Transverse colon (tissue), 4 donors: ENCODE results near the gene CAPN11. TPM values are rescaled to one million over a fixed set of nuclear protein-coding genes. Genes with fewer than 3 reads are reported as not detected.

Source experiments
- DNase-seq: peaks from one replicate; pipeline ENCODE4 v3.0.0-alpha.2; 2019
- H3K27ac ChIP-seq, 4 donors: fragments of 200-600 bp; sonication (generic); 2 replicates each; pipeline ENCODE4 v1.5.1; 2016 to 2018; ENCODE audit warnings: inconsistent platforms in 4 of 4
- H3K27me3 ChIP-seq: fragments of 200-600 bp; sonication (generic); 2 replicates; pipeline ENCODE4 v1.5.1; 2017; ENCODE audit warnings: inconsistent platforms
- H3K36me3 ChIP-seq, 4 donors: fragments of 200-600 bp; sonication (generic); 2 replicates each; pipeline ENCODE4 v1.5.1; 2017 to 2019; ENCODE audit warnings: inconsistent platforms in 4 of 4
- H3K4me1 ChIP-seq, 4 donors: fragments of 200-600 bp; sonication (generic); 2 replicates each; pipeline ENCODE4 v1.5.1; 2017 to 2020; ENCODE audit warnings: inconsistent platforms in 4 of 4
- H3K4me3 ChIP-seq, 4 donors: fragments of 200-600 bp; sonication (generic); 1 replicate in 1 of 4; 2 replicates in 3 of 4; pipeline versions ENCODE4 v1.5.1 to v1.6.1; 2017 to 2019; ENCODE audit warnings: inconsistent platforms in 4 of 4
- H3K9me3 ChIP-seq, 2 donors: fragments of 200-600 bp; sonication (generic); 2 replicates each; pipeline ENCODE4 v1.5.1; 2017 to 2019; ENCODE audit warnings: inconsistent platforms in 2 of 2
- CTCF ChIP-seq, 5 experiments: fragments of 200-600 bp in 3 of 5; fragments of 450-650 bp in 2 of 5; sonication (generic) in 3 of 5; IDR thresholded peaks; 1 replicate in 2 of 5; 2 replicates in 3 of 5; pipeline ENCODE4 v1.5.1; 2016 to 2017; ENCODE audit warnings: antibody characterized with exemption in 5 of 5, inconsistent platforms in 3 of 5, mild to moderate bottlenecking in 2 of 5, moderate library complexity in 1 of 5
- EP300 ChIP-seq: sonication (generic); formaldehyde crosslinking; IDR thresholded peaks from one replicate; pipeline ENCODE4 v1.6.1; 2017; ENCODE audit warnings: antibody characterized with exemption, low read depth
- POLR2A ChIP-seq: fragments of 450-650 bp; IDR thresholded peaks from one replicate; pipeline ENCODE4 v1.6.1; 2016; ENCODE audit warnings: antibody characterized with exemption, mild to moderate bottlenecking, moderate library complexity
- POLR2AphosphoS5 ChIP-seq, 3 donors: sonication (generic); formaldehyde crosslinking; IDR thresholded peaks; one replicate each; pipeline ENCODE4 v1.6.1; 2016; ENCODE audit warnings: antibody characterized with exemption in 3 of 3
- WGBS, 2 donors: methylation state at CpG; one replicate each; pipeline ENCODE4 v1.1.5; 2018; ENCODE audit warnings: low coverage in 1 of 2; 5-methylcytosine and 5-hydroxymethylcytosine counted together
- in situ Hi-C, 4 donors: fragments of 200-750 bp; cut with MboI; loops; one replicate each; pipeline versions ENCODE4 v1.15.0 to v1.15.1; 2017; ENCODE audit warnings: low sequenced_read_pairs in 3 of 4, low pct_ligation_motif_present in 1 of 4, low pct_unique_long_range_greater_than_20kb in 1 of 4
- intact Hi-C: fragments of 100-400 bp; cut with DNase I; formaldehyde crosslinking; loops from one replicate; pipeline ENCODE4 v1.15.1; 2023; ENCODE audit warnings: low total_unique reads
- total RNA-seq, 4 donors: library from RNA; depleted of rRNA; stranded (reverse); fragments of >200 nt; gene quantifications; one replicate each; pipeline ENCODE4 v1.1.0, GENCODE V29; 2016

CAPN11 gene
- total RNA-seq, 4 donors from 2014 or later: 1.6 to 19.8 (median 4.9) TPM; not detected in 1

GRCh38 chr6:44128020-44128917 lies 30.4 kb upstream of the CAPN11 start:
- Histone ChIP-seq H3K4me3 (peak overlapping the region; percentile 54 to 98 (median 92)), H3K27me3 (no peaks in the 10 kb centered on the region), H3K4me1 (peaks cover 24 to 63% (median 57%) of the 10 kb centered on the region in 4 donors), H3K36me3 (no peaks in the 10 kb centered on the region), H3K9me3 (no peaks in the 10 kb centered on the region), H3K27ac (peak overlapping the region; percentile 92 to 98 (median 95))
- in situ Hi-C loops: no loop called here
- TF ChIP-seq POLR2AphosphoS5 (IDR thresholded peaks at IDR 0.05): no peak
- TF ChIP-seq CTCF (IDR thresholded peaks at IDR 0.05): peak in 4 of 5 experiments; percentile 28 to 64 (median 44)
- TF ChIP-seq EP300: no peak
- WGBS, 2 donors: 7% methylated on average over 41 of the region's 49 CpGs; no CpG with 5 or more reads in 1 of the 2 donors
- DNase-seq: peak; percentile 57
- intact Hi-C loops: no loop called here

DNA sequence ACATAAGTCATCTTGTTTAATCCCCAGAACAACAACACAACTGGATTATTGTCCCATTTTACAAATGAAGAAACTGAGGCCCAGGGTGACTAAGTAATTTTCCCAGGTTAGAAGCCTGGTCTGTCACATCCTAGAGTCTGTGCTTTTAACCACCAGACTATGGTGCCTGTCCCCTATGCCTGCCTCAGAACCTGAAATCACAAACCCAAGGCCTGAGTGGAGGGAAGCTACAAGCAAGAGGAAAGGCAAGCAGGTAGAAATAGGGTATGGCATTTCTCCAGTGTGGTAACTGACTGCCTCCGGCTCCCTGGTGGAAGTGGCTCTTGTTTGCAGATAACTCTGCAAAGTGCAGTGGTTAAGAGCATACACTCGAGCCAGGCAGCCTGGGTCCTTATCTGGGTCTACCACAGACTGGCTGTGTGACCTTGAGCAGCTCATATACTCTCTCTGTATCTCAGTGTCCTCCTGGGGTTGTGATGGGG lies 28.7 kb upstream of the CAPN11 start:
- in situ Hi-C loops (no loop called here), intact Hi-C loops (no loop called here)
- Histone ChIP-seq H3K4me3 (no peak overlapping the region), H3K9me3 (no peaks in the 10 kb centered on the region), H3K36me3 (no peaks in the 10 kb centered on the region), H3K27ac (no peak overlapping the region), H3K4me1 (peaks cover 17 to 55% (median 50%) of the 10 kb centered on the region in 4 donors), H3K27me3 (no peaks in the 10 kb centered on the region)
- no peak for DNase-seq
- WGBS, 2 donors: 73% methylated on average over 2 of the region's 2 CpGs; no CpG with 5 or more reads in 1 of the 2 donors
- TF ChIP-seq POLR2A: no peak
- TF ChIP-seq EP300: no peak
- TF ChIP-seq CTCF (IDR thresholded peaks at IDR 0.05): no peak
- TF ChIP-seq POLR2AphosphoS5 (IDR thresholded peaks at IDR 0.05): no peak

DNA sequence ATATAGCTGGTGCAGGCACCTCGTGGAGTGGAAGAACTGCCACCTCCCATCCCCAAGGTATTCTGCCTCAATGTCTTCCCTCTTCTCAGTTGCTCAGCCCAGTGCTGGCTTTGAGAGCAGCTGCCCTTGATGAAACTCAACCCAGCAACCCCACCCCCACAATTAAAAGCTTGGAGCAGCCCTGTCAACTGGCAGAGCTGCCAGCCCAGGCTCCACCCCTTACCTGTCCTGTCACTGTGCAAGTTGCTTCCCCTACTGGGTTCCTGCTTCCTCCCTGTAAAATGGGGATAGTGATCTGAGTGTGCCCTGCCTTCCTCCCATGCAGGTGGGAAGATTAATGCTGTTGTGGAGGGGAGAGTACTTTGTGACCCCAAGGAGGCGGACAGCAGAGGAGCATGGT lies 26.7 kb upstream of the CAPN11 start:
- Histone ChIP-seq H3K27me3 (no peaks in the 10 kb centered on the region), H3K4me3 (no peak overlapping the region), H3K4me1 (peaks cover 13 to 38% (median 36%) of the 10 kb centered on the region in 4 donors), H3K9me3 (no peaks in the 10 kb centered on the region), H3K27ac (peak overlapping the region; percentile 69 to 81 (median 77)), H3K36me3 (peaks cover 0 to 4% (median 0%) of the 10 kb centered on the region in 4 donors)
- intact Hi-C loops: no loop called here
- in situ Hi-C loops: no loop called here
- WGBS, 2 donors: 17 to 66% methylated on average over 1 to 2 of the region's 2 CpGs
- DNase-seq: peak; percentile 75
- TF ChIP-seq POLR2A (peak; percentile 27), CTCF (IDR thresholded peaks at IDR 0.05) (no peak), POLR2AphosphoS5 (IDR thresholded peaks at IDR 0.05) (no peak), EP300 (no peak)

DNA sequence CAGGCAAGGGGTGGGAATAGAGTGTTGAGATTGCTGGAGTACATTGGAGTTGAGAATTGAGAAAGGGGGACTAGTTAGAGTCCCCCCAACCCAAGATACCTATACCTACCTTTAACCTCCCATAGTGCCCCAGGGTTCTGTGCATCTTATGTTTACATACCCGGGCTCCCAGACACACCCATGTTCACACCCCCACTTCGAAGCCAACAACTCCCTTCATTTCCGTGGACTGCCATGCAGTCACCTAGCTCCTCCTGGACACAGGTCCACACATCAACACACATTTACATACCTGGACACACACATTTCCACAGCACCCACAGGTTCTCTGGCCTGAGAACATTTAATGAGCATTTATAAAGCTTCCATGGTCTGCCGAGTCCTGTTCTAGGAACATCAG lies 26.1 kb upstream of the CAPN11 start:
- 57% methylated on average over 1 to 4 of the region's 4 CpGs for WGBS, 2 donors
- Histone ChIP-seq H3K9me3 (no peaks in the 10 kb centered on the region), H3K36me3 (peaks cover 0 to 9% (median 0%) of the 10 kb centered on the region in 4 donors), H3K4me1 (peaks cover 13 to 38% (median 36%) of the 10 kb centered on the region in 4 donors), H3K27ac (peak overlapping the region; percentile 69 to 81 (median 77)), H3K27me3 (no peaks in the 10 kb centered on the region), H3K4me3 (no peak overlapping the region)
- intact Hi-C loops: no loop called here
- DNase-seq: peak; percentile 74
- in situ Hi-C loops: no loop called here
- no peak for TF ChIP-seq POLR2AphosphoS5 (IDR thresholded peaks at IDR 0.05)
- peak; percentile 33 for TF ChIP-seq POLR2A
